ENCODE data around the gene TGFB2. TPM values are rescaled to one million over a fixed set of nuclear protein-coding genes. Genes with fewer than 3 reads are reported as not detected.

TGFB2 gene
- total RNA-seq, 1 donor from 2014 or later: 10.2 TPM

DNA sequence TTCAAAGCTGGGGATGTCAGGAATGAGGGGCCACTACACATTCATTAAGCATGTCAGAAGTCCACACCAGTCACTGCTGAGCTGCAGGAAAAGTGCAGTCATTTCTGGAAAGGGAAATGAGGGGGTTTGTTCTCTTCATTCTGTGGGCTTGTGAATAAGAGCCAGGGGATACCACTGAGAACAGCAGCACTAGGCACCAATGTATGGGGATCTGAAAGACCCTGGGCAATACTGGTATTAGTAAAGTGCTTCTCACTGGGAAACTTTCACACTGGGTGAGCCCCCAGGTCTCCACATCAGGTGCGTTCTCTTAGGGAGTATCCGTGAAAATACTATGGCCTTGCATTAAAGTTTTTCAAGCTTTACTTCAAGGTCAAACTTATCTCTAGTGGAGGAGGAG, 49.9 kb downstream of the TGFB2 start:
- Histone ChIP-seq H3K27me3 (ENCODE audit: low read depth) (no peaks in the 10 kb centered on the region), H3K36me3 (no peaks in the 10 kb centered on the region), H3K4me3 (no peak overlapping the region), H3K4me1 (peaks cover 5% of the 10 kb centered on the region), H3K9me3 (no peaks in the 10 kb centered on the region), H3K27ac (no peak overlapping the region)
- DNase-seq (no peak), ATAC-seq (no peak)
- no peak for TF ChIP-seq CTCF (IDR thresholded peaks at IDR 0.05)
- intact Hi-C loops (cut with DNase I): no loop called here

DNA sequence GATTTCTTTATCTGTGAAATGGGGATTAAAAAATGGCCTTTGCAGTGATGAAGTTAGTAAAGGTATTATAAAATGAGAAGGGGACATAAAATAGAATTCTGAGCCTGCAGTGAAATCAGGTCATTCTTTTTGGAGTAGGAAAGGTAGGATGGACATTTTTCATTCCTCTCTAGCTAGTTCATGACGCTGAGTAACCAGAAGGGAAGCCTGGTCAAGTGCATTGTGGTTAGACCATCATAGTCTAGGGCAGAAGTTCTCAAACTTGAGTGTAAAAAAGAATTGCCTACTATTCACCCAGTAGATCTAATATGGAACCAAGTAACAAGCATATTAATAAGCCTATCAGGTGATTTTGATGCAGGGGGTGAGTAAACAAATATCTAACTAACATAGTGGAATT, 50.8 kb downstream of the TGFB2 start:
- H3K4me3 ChIP-seq: no peak overlapping the region
- ATAC-seq (no peak), DNase-seq (no peak)
- no peak overlapping the region for H3K27ac ChIP-seq
- TF ChIP-seq CTCF (IDR thresholded peaks at IDR 0.05): no peak
- H3K36me3 ChIP-seq: no peaks in the 10 kb centered on the region
- no peaks in the 10 kb centered on the region for H3K27me3 ChIP-seq (ENCODE audit: low read depth)
- intact Hi-C loops (cut with DNase I): no loop called here
- no peaks in the 10 kb centered on the region for H3K9me3 ChIP-seq
- H3K4me1 ChIP-seq: peaks cover 5% of the 10 kb centered on the region

- intact Hi-C loops (cut with DNase I): no loop called here
- no peak for TF ChIP-seq CTCF (IDR thresholded peaks at IDR 0.05)
- H3K4me3 ChIP-seq: no peak overlapping the region
- H3K4me1 ChIP-seq: peaks cover 6% of the 10 kb centered on the region
- H3K9me3 ChIP-seq: no peaks in the 10 kb centered on the region
- DNase-seq (no peak), ATAC-seq (peak; percentile 31 to 48)
- H3K27me3 ChIP-seq (ENCODE audit: low read depth): no peaks in the 10 kb centered on the region
- no peaks in the 10 kb centered on the region for H3K36me3 ChIP-seq
- H3K27ac ChIP-seq: no peak overlapping the region
Measured at GRCh38 chr1:218397752-218398339, 52.7 kb downstream of the TGFB2 start.

DNA sequence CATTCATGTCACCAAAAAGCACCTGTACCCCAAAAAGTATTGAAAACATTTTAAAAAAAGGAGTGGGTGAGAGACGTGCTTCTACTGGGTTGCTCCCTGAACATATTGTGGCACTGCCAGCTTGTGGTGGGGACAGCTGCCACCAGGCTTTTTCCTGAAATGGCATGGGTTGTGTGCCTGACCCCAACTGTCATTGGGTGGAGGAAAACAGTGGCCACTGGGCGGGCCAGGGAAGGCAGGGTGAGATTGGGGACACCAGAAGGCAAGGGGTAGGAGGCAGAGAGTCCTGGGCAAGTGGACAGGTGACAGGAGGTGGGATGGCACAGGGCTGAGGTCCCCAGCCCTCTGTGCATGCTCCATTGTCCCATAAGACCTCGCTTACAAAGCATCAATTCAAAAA, 55.5 kb downstream of the TGFB2 start:
- DNase-seq: no peak
- Histone ChIP-seq H3K4me1 (peaks cover 6% of the 10 kb centered on the region), H3K27ac (no peak overlapping the region), H3K36me3 (no peaks in the 10 kb centered on the region), H3K4me3 (no peak overlapping the region), H3K27me3 (ENCODE audit: low read depth) (no peaks in the 10 kb centered on the region), H3K9me3 (no peaks in the 10 kb centered on the region)
- no peak for TF ChIP-seq CTCF (IDR thresholded peaks at IDR 0.05)
- no peak for ATAC-seq
- intact Hi-C loops (cut with DNase I): no loop called here

DNA sequence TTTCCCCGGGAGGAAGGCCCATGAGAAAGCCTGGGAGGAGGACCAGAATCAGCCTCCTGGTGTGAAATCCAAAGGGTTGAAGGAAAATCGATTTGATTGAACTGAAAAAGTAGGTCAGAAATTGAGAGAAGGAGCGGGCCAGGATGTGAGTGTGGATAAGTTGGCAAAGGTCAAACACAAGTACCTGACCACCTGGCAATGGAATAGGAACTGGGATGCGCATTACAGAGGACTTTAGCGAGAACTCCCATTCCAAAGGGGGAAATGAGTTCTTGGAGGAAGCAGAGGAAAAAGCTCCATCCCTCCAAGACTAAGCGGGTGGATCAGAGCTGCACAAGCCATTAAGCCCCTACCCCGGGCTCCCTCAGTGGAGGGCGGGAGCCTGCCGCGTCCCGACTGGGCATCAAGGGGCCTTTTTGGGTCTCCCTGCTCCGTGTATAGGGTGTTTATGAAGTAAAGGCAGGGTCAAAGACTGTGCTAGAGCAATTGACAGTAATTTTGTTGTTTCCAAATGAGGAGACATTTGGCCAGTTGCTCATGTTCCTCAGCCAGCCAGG, 56.4 kb downstream of the TGFB2 start:
- H3K36me3 ChIP-seq: no peaks in the 10 kb centered on the region
- peaks cover 6% of the 10 kb centered on the region for H3K4me1 ChIP-seq
- intact Hi-C loops (cut with DNase I): no loop called here
- no peak for TF ChIP-seq CTCF (IDR thresholded peaks at IDR 0.05)
- H3K9me3 ChIP-seq: no peaks in the 10 kb centered on the region
- H3K4me3 ChIP-seq: no peak overlapping the region
- no peak overlapping the region for H3K27ac ChIP-seq
- DNase-seq (no peak), ATAC-seq (peak in 1 of 2 donors; percentile 23)
- H3K27me3 ChIP-seq (ENCODE audit: low read depth): no peaks in the 10 kb centered on the region

All from lower lobe of right lung (tissue), 2 donors.